HG03159 (cell line): Measurements from ENCODE around the gene PPP3CA.
A peak's percentile ranks its signal among the peaks of the same experiment; 100 is the strongest.
"Not testable (repeated sequence)": the region's sequence is repeated elsewhere in the genome, so short reads cannot be mapped to it uniquely, and the experiment has no call there.

ENCODE experiments used
- ATAC-seq: cut with Tn5 transposase; IDR thresholded peaks from one replicate; pipeline ENCODE4 v1.9.1; 2021; ENCODE audit warnings: mild to moderate bottlenecking, moderate library complexity; ENCODE audit not compliant: unreplicated experiment

The PPP3CA gene

GRCh38 chr4:101183221-101183620, 164.1 kb downstream of the PPP3CA start:
- ATAC-seq: no peak

GRCh38 chr4:101182688-101183087, 164.6 kb downstream of the PPP3CA start:
- not testable (repeated sequence) for ATAC-seq

- no peak for ATAC-seq
These were observed 168.6 kb downstream of the PPP3CA start for GRCh38 chr4:101178731-101179130.

GRCh38 chr4:101177154-101177553, 170.2 kb downstream of the PPP3CA start:
- no peak for ATAC-seq

GRCh38 chr4:101175896-101176676, 171.2 kb downstream of the PPP3CA start:
- no peak for ATAC-seq

GRCh38 chr4:101174679-101175345, 172.5 kb downstream of the PPP3CA start:
- no peak for ATAC-seq

GRCh38 chr4:101172369-101172768, 175.0 kb downstream of the PPP3CA start:
- no peak for ATAC-seq

GRCh38 chr4:101171747-101172146, 175.6 kb downstream of the PPP3CA start:
- no peak for ATAC-seq

GRCh38 chr4:101169044-101170014, 178.0 kb downstream of the PPP3CA start:
- peak; percentile 99 for ATAC-seq

GRCh38 chr4:101163936-101164335, 183.4 kb downstream of the PPP3CA start:
- ATAC-seq: no peak

- ATAC-seq: no peak
These were observed 184.3 kb downstream of the PPP3CA start for GRCh38 chr4:101162990-101163380.

- ATAC-seq: no peak
These were observed 186.3 kb downstream of the PPP3CA start for GRCh38 chr4:101160792-101161592.

GRCh38 chr4:101158507-101158906, 188.8 kb downstream of the PPP3CA start:
- ATAC-seq: no peak

- no peak for ATAC-seq
These were observed 189.2 kb downstream of the PPP3CA start for GRCh38 chr4:101158134-101158482.

GRCh38 chr4:101157415-101158133, 189.8 kb downstream of the PPP3CA start:
- ATAC-seq: no peak

- peak; percentile 60 for ATAC-seq
These were observed 190.6 kb downstream of the PPP3CA start for GRCh38 chr4:101156619-101157310.

GRCh38 chr4:101155945-101156344, 191.4 kb downstream of the PPP3CA start:
- ATAC-seq: no peak

- ATAC-seq: no peak
These were observed 192.0 kb downstream of the PPP3CA start for GRCh38 chr4:101155368-101155767.

- ATAC-seq: no peak
These were observed 193.7 kb downstream of the PPP3CA start for GRCh38 chr4:101153653-101154052.
